ENCODE results near the gene ENDOV.

ENDOV gene

GRCh38 chr17:80445726-80446110, 30.8 kb downstream of the ENDOV start:
- in situ Hi-C loops (cut with HindIII; ENCODE audit: low pct_ligation_motif_present, low sequenced_read_pairs): loop anchor here (25.0 kb wide), 1 partner anchor 417 kb away; no protein-coding TSS in a partner anchor
- Histone ChIP-seq H3K27me3 (replicated peaks) (peaks cover 4% of the 10 kb centered on the region), H3K36me3 (replicated peaks) (no peaks in the 10 kb centered on the region), H3K4me3 (ENCODE audit: low read depth, low read length) (no peak overlapping the region), H3K27ac (no peak overlapping the region)
- TF ChIP-seq, protein P1, sequence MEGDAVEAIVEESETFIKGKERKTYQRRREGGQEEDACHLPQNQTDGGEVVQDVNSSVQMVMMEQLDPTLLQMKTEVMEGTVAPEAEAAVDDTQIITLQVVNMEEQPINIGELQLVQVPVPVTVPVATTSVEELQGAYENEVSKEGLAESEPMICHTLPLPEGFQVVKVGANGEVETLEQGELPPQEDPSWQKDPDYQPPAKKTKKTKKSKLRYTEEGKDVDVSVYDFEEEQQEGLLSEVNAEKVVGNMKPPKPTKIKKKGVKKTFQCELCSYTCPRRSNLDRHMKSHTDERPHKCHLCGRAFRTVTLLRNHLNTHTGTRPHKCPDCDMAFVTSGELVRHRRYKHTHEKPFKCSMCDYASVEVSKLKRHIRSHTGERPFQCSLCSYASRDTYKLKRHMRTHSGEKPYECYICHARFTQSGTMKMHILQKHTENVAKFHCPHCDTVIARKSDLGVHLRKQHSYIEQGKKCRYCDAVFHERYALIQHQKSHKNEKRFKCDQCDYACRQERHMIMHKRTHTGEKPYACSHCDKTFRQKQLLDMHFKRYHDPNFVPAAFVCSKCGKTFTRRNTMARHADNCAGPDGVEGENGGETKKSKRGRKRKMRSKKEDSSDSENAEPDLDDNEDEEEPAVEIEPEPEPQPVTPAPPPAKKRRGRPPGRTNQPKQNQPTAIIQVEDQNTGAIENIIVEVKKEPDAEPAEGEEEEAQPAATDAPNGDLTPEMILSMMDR (IDR thresholded peaks at IDR 0.05; ENCODE audit: low read depth, low read length, missing control alignments): no peak
- DNase-seq: no peak

GRCh38 chr17:80446645-80447405, 31.9 kb downstream of the ENDOV start:
- Histone ChIP-seq H3K36me3 (replicated peaks) (no peaks in the 10 kb centered on the region), H3K27ac (no peak overlapping the region), H3K27me3 (replicated peaks) (peaks cover 4% of the 10 kb centered on the region), H3K4me3 (ENCODE audit: low read depth, low read length) (no peak overlapping the region)
- in situ Hi-C loops (cut with HindIII; ENCODE audit: low pct_ligation_motif_present, low sequenced_read_pairs): loop anchor here (25.0 kb wide), 1 partner anchor 415 kb away; no protein-coding TSS in a partner anchor
- no peak for DNase-seq
- TF ChIP-seq, protein P1 (IDR thresholded peaks at IDR 0.05; ENCODE audit: low read depth, low read length, missing control alignments): no peak

DNA sequence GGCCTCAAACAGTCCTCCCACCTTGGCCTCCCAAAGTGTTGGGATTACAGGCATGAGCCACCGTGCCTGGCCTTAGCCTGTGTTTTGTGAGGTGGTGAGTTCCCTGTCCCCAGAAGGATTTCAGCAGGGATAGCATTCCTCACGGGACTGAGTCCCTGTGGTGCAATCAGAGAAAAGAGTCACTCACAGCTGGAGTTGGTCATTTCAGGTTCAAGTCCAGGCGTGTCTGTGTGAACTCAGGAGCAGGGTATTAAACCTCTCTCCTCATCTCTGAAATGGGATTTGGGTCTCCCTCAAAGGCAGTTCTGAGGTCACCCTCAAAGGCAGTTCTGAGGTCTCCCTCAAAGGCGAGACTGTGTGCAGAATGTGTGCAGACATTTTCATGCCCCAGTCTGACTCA, 32.8 kb downstream of the ENDOV start:
- Histone ChIP-seq H3K27me3 (replicated peaks) (peaks cover 4% of the 10 kb centered on the region), H3K4me3 (ENCODE audit: low read depth, low read length) (no peak overlapping the region), H3K27ac (no peak overlapping the region), H3K36me3 (replicated peaks) (no peaks in the 10 kb centered on the region)
- TF ChIP-seq, protein P1 (IDR thresholded peaks at IDR 0.05; ENCODE audit: low read depth, low read length, missing control alignments): no peak
- in situ Hi-C loops (cut with HindIII; ENCODE audit: low pct_ligation_motif_present, low sequenced_read_pairs): loop anchor here (25.0 kb wide), 1 partner anchor 415 kb away; no protein-coding TSS in a partner anchor
- no peak for DNase-seq

DNA sequence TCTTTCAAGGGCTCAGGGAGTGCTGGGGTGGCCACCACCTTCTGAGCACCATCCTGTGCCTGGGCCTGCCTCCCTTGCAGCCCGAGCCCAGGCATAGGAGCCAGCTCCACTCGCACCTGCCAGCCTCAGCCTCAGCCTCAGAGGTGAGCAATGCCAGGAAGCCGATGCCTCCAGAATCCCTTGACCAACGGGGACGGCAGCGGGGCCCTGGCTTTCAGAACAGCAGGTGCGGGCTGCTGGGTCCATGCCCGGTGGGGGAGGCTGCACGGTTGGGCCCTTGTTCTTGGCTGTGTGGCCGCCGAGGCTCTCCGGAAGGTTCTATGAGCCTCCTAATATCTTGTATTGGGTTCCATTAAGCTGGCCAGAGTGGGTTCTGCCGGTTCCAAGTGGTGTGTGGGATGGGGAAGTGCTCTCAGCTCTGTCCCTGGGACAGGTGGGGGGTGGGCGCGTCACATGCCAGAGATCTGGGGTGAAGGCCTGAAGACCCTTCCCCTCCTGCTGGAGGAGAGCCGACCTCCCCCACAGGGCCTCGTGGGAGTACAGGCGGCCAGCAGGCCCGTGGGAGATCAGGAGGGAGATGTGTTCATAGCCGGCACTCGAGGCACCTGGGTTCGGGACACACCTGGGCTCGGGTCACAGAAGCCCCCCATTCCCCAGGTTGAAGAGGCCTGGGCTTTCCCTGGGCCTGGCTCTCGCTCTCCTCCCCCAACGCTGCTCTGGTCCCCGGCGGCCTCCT, 34.4 kb downstream of the ENDOV start:
- no peak for DNase-seq
- Histone ChIP-seq H3K4me3 (ENCODE audit: low read depth, low read length) (no peak overlapping the region), H3K27me3 (replicated peaks) (no peaks in the 10 kb centered on the region), H3K36me3 (replicated peaks) (no peaks in the 10 kb centered on the region), H3K27ac (no peak overlapping the region)
- in situ Hi-C loops (cut with HindIII; ENCODE audit: low pct_ligation_motif_present, low sequenced_read_pairs): loop anchor here (25.0 kb wide), 1 partner anchor 413 kb away; no protein-coding TSS in a partner anchor
- TF ChIP-seq, protein P1 (IDR thresholded peaks at IDR 0.05; ENCODE audit: low read depth, low read length, missing control alignments): no peak

GRCh38 chr17:80449930-80450576, 35.1 kb downstream of the ENDOV start:
- in situ Hi-C loops (cut with HindIII; ENCODE audit: low pct_ligation_motif_present, low sequenced_read_pairs): loop anchor here (25.0 kb wide), 1 partner anchor 412 kb away; no protein-coding TSS in a partner anchor
- DNase-seq: no peak
- TF ChIP-seq, protein P1 (IDR thresholded peaks at IDR 0.05; ENCODE audit: low read depth, low read length, missing control alignments): no peak
- no peaks in the 10 kb centered on the region for H3K36me3 ChIP-seq (replicated peaks)
- no peaks in the 10 kb centered on the region for H3K27me3 ChIP-seq (replicated peaks)
- H3K4me3 ChIP-seq (ENCODE audit: low read depth, low read length): no peak overlapping the region
- H3K27ac ChIP-seq: no peak overlapping the region

Measured in brain microvascular endothelial cell (primary cell).